HG02571 (cell line): Measurements from ENCODE around the gene ZNF320.
"Not testable (repeated sequence)": the region's sequence is repeated elsewhere in the genome, so short reads cannot be mapped to it uniquely, and the experiment has no call there.

Source experiments
- ATAC-seq: cut with Tn5 transposase; IDR thresholded peaks from one replicate; pipeline ENCODE4 v1.9.1; 2021; ENCODE audit warnings: mild to moderate bottlenecking, moderate library complexity; ENCODE audit not compliant: unreplicated experiment

The ZNF320 gene

DNA sequence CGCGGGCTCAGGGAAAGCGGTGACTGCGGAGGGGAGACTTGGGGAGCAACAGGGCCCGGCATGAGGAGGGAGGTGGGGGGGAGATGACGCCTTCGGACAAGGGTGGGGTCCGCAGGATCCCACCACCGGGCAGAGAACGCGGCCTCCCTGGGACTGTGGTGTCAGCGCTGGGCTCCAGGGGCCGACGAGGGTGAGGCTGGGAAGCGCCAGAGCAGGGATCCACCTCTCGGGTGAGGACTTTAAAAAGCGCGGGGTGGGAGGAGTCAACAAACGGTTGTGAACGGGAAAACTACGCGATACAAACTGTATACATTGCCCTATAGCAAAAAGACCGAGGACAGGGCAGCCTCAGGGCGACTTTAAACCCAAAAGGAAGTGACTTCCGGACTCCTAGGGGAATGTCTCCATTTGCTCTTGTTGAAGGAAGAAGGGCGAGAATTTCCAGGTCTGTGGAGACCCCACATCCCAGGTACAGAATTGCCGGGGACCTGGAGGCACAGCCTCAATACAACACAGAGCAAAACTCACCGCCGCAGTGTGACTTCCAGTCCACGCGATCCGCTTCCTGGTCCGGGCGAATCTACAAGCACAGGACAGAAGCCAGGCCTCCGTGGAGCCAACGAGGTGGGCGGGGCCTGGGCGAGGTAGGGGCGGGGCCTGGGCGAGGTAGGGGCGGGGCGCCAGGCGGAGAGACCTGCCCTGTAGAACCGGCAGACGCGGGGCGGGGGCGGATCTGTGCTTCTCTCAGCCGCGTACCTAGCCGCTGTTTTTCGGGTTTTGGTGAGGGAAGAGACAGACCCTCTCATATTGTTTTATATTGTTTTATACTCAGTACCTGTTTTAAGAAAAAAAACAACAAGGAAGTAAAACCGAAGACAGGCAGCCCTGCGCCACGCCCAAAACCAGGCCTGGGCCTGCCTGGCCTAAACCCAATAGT lies 25.7 kb upstream of the ZNF320 start, which contains the start of gene ZNF888:
ZNF888 (minus strand) TSS at position 588 of the 937 bp plus-strand sequence. CDS start 5,555 bp downstream, outside the sequence.
- ATAC-seq, result peak; percentile 88

DNA sequence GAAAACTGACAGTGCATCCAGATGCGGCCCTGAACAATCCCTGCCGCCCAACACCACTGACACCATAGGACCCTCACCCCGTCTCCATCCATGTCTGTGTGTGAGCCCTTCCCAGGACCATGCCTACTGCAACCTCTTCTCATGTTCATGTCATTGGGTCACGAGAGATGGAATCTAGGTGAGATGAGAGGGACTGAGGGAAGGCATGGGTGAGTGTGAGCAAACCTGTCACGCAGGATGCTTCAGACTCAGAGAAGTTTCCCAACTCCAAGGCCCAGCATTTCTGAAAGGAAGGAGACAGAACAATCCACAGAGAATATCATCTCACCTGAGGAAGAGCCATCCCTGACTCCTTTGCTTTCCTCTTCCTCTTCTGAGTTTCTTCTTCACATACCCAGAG lies 20.1 kb upstream of the ZNF320 start:
- ATAC-seq, result no peak

DNA sequence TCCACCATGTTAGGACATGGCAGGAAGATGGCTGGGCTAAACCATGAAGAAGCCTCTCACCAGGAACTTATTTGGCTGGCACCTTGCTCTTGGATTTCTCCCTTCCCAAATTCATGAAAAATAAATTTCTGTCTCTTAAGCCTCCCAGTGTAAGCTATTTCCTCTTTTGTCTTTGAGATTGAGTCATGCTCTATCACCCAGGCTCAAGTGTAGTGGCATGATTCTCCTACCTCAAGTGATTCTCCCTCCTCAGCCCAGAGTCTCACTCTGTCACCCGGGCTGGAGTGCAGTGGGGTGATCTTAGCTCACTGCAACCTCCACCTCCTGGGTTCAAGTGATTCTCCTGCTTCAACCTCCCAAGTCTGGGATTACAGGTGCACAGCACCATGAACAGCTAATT lies 13.2 kb upstream of the ZNF320 start:
- no peak for ATAC-seq

DNA sequence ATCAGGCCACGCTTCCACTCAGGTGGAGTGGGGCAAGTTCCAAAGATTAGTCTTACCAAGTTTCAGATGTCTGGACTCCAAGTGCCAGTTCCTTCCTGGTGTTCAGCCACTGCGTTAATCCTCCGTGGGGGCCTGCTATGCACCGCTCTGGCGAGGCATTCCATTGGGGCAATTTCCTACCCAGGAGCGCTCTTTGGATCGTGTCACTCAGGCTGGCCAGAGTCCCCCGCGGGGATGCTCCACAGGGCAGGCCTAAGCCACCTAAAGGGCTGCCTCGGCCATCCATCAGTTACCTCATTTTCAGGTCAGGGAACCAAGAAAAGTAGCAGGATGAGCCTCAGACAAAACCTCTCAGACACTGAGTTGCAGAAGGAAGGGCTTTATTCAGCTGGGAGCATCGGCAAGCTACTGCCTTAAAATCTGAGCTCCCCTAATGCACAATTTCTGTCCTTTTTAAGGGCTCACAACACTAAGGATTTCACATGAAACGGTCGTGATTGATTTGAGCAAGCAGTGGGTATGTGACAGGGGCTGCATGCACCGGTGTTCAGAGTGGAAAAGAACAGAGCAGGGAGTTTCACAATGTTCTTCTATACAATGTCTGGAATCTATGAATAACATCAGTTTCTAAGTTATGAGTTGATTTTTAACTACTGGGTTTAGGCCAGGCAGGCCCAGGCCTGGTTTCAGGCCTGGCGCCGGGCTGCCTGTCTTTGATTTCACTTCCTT lies 6.8 kb upstream of the ZNF320 start:
- not testable (repeated sequence) for ATAC-seq

DNA sequence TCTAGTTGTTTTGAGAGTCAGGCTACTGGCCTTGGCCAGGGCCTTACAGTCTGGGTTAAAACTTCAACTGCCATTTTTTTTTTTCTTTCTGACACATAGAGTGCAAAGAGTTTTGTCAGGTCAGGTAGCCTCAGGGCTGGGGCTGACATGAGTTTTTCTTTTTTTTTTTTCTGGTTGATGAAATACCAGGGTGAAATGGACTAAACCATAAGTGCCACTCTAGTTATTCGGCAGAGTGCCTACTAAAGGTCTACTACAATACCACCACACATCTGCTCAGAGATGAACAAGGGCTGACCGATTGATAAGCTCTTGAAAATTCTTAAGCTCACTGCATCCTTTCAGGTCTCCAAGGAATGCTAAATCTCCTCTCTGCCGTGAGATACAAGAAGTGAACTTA lies 4.4 kb upstream of the ZNF320 start:
- no peak for ATAC-seq

DNA sequence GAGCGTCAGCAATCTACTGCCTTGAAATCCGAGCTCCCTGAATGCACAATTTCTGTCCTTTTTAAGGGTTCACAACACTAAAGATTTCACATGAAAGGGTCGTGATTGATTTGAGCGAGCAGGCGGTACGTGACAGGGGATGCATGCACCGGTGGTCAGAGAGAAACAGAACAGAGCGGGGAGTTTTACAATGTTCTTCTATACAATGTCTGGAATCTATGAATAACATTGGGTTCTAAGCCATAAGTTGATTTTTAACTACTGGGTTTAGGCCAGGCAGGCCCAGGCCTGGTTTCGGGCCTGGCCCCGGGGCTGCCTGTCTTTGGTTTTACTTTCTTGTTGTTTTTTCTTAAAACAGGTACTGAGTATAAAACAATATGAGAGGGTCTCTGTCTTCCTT lies 1.2 kb upstream of the ZNF320 start:
- ATAC-seq, result not testable (repeated sequence)

DNA sequence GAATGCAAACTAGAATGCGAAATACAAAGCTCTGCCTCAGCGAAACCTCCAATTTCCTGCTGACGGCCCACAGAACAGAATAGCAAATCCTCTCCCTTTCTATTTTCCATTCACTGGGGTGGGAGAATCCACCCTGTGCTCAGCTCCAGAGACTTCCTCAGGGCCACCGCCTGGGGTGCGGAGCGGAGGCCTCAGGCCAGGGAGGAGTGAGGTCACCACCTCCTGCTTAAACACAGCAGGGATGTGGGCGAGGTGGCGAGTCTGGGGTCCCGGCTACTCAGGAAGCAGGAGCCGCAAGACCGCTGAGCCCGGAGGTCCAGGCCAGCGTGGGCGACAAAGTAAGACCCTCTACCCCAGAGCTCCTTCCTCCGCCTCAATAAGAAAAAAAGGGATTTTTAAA lies 666 bp upstream of the ZNF320 start:
- ATAC-seq, result no peak

DNA sequence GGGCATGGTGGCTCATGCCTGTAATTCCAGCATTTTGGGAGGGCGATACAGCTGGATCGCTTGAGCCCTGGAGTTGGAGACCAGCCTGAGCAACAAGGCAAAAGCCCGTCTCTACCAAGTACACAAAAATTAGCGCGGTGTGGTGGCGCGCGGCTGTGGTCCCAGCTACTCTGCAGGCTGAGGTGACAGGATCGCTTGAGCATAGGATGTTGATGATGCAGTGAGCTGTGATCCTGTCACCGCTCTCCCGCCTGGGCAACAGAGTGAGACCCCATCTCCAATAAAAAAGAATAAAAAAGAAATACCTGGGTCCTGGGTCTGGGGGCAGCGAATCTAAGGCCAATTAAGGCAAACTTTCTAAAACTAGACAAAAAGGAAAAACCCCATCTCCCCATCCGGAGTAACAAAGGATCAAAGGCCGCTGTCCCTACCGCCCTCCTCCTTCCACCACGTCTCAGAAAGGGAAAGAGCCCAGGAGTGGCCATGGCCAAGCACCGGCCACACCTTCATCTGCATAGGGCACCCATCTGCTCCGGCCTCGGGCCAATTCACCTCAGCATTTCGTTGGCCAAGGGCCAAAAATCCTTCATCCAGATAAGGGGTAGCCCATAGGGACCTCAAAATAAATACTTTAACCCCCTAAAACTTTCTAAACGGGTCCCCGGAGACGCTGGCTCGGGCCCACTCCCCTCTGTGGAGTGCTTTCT lies 851 bp downstream of the ZNF320 start:
- no peak for ATAC-seq

DNA sequence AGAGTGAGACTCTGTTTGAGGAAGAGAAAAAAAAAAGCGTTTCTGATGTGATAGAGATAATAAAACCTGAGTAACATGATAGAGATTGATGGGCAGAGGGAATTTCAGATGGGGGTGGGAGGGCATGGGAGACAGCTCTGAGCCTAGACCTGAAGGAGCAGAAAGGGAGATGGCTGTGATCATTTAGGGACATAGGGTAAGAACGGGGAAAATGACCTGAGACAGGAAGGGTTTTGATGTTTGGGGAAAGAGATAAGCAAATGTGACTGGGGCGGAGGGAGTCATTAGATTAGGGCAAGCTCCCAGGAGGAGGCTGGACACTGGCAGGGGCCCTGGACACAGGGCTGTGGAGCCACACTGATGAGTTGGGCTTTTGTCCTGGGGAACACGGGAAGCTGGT lies 6.1 kb downstream of the ZNF320 start:
- ATAC-seq, result no peak

DNA sequence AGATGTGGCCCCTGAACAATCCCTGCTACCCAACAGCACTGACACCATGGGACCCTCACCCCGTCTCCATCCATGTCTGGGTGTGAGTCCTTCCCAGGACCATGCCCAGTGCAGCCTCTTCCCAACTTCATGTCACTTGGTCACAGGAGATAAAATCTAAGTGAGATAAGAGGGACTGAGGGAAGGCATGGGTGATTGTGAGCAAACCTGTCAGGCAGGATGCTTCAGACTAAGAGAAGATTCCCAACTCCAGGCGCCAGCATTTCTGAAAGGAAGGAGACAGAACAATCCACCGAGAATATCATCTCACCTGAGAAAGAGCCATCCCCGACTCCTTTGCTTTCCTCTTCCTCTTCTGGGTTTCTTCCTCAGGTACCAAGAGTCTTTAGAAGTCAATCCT lies 7.5 kb downstream of the ZNF320 start:
- no peak for ATAC-seq

DNA sequence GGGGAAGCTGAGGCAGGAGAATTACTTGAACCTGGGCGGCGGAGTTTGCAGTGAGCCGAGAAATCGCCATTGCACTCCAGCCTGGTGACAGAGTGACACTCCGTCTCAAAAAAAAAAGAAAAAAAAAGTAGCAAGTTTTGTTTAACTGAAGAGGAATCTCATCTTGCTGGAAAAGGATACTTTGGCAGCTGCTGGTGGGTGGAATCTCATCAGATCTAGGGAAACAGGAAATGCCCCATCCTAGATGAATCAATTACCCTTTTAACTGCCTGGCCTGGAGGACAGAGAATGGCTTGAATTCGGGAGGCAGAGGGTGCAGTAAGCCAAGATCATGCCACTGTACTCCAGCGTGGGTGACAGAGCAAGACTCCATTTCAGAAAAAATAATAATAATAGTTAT lies 8.4 kb downstream of the ZNF320 start:
- ATAC-seq, result no peak

DNA sequence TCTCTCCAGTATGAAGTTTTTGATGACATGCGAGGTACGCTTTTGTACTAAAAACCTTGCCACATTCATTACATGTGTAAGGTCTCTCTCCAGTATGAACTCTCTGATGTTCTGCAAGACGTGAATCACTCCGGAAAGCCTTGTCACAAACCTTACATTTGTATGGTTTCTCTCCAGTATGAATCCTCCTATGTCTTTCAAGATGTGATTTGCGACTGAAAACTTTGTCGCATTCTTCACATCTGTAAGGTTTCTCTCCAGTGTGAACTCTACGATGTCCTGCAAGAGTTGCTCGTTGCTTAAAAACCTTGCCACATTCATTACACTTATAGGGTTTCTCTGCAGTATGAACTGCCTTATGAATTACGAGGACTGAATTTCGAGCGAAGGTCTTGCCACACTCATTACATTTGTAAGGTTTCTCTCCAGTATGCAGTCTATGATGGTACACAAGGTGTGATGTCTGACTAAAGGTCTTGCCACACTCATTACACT lies 16.5 kb downstream of the ZNF320 start:
- no peak for ATAC-seq

DNA sequence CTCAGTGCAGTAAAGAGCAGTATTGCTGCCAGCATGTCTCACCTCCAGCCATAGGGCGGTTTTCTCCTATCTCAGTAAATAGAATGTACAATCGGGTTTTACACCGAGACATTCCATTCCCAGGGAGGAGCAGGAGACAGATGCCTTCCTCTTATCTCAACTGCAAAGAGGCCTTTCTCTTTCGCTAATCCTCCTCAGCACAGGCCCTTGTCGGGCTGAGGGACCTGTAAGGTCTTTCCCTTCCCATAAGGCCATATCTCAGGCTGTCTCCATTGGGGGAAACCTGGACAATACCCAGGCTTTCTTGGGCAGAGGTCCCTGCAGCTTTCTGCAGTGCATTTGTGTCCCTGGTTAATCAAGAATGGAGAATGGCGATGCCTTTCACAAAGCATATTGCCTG lies 24.4 kb downstream of the ZNF320 start:
- ATAC-seq, result not testable (repeated sequence)

DNA sequence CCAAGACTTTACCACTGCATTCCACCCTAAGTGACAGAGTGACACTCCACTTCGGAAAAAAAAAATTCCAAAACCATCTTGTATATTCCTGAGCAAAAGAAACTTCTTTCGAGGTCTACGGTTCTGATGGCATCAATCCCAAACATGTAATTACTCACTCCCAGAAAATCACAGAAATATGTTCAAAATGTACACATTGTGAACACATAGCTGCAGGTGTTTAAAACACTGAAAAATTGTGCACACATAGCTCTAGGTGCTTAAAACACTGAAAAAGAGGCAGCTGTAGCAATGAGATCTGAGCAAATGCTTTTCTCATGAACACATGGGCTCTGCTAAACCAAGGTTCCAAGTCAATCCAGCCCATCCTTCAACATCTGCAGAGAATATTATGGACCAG lies 26.0 kb downstream of the ZNF320 start:
- no peak for ATAC-seq

DNA sequence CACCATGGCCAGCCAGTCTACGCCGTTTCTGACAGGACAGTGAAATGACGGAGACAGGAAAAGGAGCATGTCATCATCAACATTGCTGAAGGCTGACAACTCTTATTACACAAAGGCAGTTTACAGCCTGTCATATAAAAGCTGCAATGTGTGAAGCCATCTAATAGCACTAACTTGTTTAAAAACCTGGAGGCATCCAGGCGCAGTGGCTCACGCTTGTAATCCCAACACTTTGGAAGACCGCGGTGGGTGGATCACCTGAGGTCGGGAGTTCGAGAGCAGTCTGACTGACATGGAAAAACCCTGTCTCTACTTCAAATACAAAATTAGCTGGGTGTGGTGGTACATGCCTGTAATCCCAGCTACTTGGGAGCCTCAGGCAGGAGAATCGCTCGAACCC lies 29.4 kb downstream of the ZNF320 start:
- not testable (repeated sequence) for ATAC-seq

DNA sequence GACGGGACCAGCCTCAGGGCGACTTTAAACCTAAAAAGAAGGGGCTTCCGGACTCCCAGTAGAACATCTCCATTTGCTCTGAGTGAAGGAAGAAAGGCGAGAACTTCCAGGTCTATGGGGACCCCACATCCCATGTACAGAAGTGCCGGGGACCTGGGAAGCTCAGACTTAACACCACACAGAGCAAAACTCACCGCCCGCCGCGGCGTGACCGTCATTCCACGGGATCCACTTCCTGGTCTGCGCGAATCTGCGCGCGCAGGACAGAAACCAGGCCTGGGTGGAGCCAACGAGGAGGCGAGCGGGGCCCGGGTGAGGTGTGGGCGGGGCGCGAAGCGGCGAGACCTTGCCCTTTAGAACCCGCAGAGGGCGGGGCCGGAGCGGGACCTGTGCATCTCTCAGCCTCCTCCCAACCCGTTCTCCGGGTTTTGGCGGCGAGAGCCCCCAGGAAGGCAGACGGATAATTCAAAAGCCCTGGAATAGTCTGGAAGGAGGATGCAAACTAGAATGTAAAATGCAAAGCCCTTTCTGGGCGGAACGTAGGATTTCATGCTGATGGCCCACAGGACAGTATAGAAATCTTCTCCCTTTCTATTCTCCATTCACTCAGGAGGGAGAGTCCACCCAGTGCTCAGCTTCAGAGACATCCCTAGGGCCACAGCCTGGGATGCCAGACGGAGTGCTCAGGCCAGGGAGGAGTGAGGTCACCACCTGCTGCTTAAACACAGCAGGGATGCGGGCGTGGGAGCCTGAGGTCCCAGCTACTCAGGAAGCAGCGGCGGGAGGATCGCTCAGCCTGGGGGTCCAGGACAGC lies 39.9 kb downstream of the ZNF320 start, which contains the start of gene ZNF468:
ZNF468 (minus strand) TSS at position 242 of the 814 bp plus-strand sequence. CDS start 3,347 bp downstream, outside the sequence.
- peak; percentile 96 for ATAC-seq

DNA sequence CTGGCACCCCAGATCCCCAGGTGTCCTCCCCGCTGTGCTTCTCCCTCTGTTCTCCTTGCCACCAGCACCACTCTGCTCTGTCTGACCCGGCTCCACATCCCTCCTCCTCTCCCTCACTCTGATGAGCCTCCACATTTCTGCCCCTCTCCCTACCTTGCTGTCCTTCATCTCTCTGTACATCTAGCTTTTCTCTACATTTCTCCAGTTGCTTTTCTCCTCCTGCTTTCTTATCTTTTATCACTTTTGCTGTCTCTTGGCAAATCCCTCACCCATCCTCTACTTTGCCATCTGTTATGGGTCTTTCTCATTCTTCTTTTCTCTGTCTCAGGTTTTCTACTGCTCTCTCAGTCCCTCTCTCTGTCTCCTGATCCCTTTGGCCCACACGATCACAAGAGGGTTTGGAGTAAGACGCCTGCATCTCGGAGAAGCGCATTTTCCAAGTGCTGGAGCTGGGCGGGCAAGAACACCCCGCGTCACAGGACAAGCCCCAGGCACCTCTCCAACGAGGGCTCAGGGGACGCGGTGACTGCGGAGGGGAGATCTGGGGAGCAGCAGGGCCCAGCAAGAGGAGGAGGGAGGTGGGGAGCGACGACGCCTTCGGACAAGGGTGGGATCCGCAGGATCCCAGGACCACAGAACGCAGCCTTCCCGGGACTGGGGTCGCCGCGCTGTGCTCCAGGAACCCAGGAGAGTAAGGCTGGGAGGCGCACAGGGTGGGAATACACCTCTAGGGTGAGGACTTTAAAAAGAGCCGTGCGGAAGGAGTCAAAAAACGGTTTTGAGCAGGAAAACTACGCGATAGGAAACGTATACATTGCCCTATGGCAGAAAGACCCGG lies 40.7 kb downstream of the ZNF320 start:
- not testable (repeated sequence) for ATAC-seq
